Measurements from ENCODE around the gene ADAMTS9. TPM values are rescaled to one million over a fixed set of nuclear protein-coding genes. Genes with fewer than 3 reads are reported as not detected.

ADAMTS9 gene
- total RNA-seq, 6 experiments from 2014 or later = 1.1 to 9.9 (median 3.5) TPM

- TF ChIP-seq CTCF (IDR thresholded peaks at IDR 0.05) (no peak), POLR2A (IDR thresholded peaks at IDR 0.05) (no peak)
- H3K36me3 ChIP-seq = no peaks in the 10 kb centered on the region
- intact Hi-C loops (cut with DNase I) = no loop called here
- no peaks in the 10 kb centered on the region for H3K4me1 ChIP-seq
- H3K27me3 ChIP-seq = no peaks in the 10 kb centered on the region
- WGBS (ENCODE audit: insufficient coverage, low coverage, low lambda C conversion rate, missing lambda C conversion rate) = 37% methylated on average over 1 of the region's 1 CpG
- H3K27ac ChIP-seq = no peak overlapping the region
- no peak overlapping the region for H3K4me3 ChIP-seq
- DNase-seq (no peak), ATAC-seq (no peak)
- no peaks in the 10 kb centered on the region for H3K9me3 ChIP-seq
These were observed 179.7 kb downstream of the ADAMTS9 start for GRCh38 chr3:64508140-64508539.

- Histone ChIP-seq H3K27ac (no peak overlapping the region), H3K9me3 (no peaks in the 10 kb centered on the region), H3K4me1 (no peaks in the 10 kb centered on the region), H3K36me3 (no peaks in the 10 kb centered on the region), H3K4me3 (no peak overlapping the region), H3K27me3 (no peaks in the 10 kb centered on the region)
- DNase-seq (no peak), ATAC-seq (no peak)
- TF ChIP-seq CTCF (IDR thresholded peaks at IDR 0.05) = no peak
- TF ChIP-seq POLR2A (IDR thresholded peaks at IDR 0.05) = no peak
- intact Hi-C loops (cut with DNase I) = no loop called here
- 85% methylated on average over 8 of the region's 8 CpGs for WGBS (ENCODE audit: insufficient coverage, low coverage, low lambda C conversion rate, missing lambda C conversion rate)
These were observed 181.5 kb downstream of the ADAMTS9 start for GRCh38 chr3:64506255-64506654.

- Histone ChIP-seq H3K4me3 (no peak overlapping the region), H3K36me3 (no peaks in the 10 kb centered on the region), H3K4me1 (no peaks in the 10 kb centered on the region), H3K27me3 (no peaks in the 10 kb centered on the region), H3K9me3 (no peaks in the 10 kb centered on the region), H3K27ac (no peak overlapping the region)
- TF ChIP-seq CTCF (IDR thresholded peaks at IDR 0.05) = no peak
- TF ChIP-seq POLR2A (IDR thresholded peaks at IDR 0.05) = no peak
- DNase-seq = no peak
- peak in 1 of 4 donors; percentile 20 for ATAC-seq
- 28% methylated on average over 7 of the region's 7 CpGs for WGBS (ENCODE audit: insufficient coverage, low coverage, low lambda C conversion rate, missing lambda C conversion rate)
- intact Hi-C loops (cut with DNase I) = no loop called here
These were observed 182.4 kb downstream of the ADAMTS9 start for GRCh38 chr3:64505419-64505818.

GRCh38 chr3:64502284-64502683 is 185.5 kb downstream of the ADAMTS9 start:
- Histone ChIP-seq H3K4me3 (no peak overlapping the region), H3K27ac (no peak overlapping the region), H3K9me3 (no peaks in the 10 kb centered on the region), H3K4me1 (no peaks in the 10 kb centered on the region), H3K36me3 (no peaks in the 10 kb centered on the region), H3K27me3 (no peaks in the 10 kb centered on the region)
- no peak for TF ChIP-seq CTCF (IDR thresholded peaks at IDR 0.05)
- TF ChIP-seq POLR2A (IDR thresholded peaks at IDR 0.05) = no peak
- no peak for DNase-seq
- intact Hi-C loops (cut with DNase I) = no loop called here
- no peak for ATAC-seq
- whole genome bisulfite sequencing (ENCODE audit: insufficient coverage, low coverage, low lambda C conversion rate, missing lambda C conversion rate) = 76% methylated on average over 1 of the region's 1 CpG

GRCh38 chr3:64501298-64501906 is 186.4 kb downstream of the ADAMTS9 start:
- no peak overlapping the region for H3K27ac ChIP-seq
- no peaks in the 10 kb centered on the region for H3K9me3 ChIP-seq
- H3K27me3 ChIP-seq = no peaks in the 10 kb centered on the region
- 36% methylated on average over 8 of the region's 8 CpGs for WGBS (ENCODE audit: insufficient coverage, low coverage, low lambda C conversion rate, missing lambda C conversion rate)
- DNase-seq (no peak), ATAC-seq (no peak)
- no peaks in the 10 kb centered on the region for H3K36me3 ChIP-seq
- TF ChIP-seq CTCF (IDR thresholded peaks at IDR 0.05) (no peak), POLR2A (IDR thresholded peaks at IDR 0.05) (no peak)
- H3K4me1 ChIP-seq = no peaks in the 10 kb centered on the region
- H3K4me3 ChIP-seq = no peak overlapping the region
- intact Hi-C loops (cut with DNase I) = no loop called here
